AG04449 (cell line): ENCODE results near the gene LAYN.

ENCODE experiments used
- CTCF ChIA-PET: fragments of 350-600 bp; formaldehyde crosslinking; extraction: SDS; loops from one replicate; lab custom pipeline; 2021; ENCODE audit warnings: antibody characterized with exemption; lab: Yijun Ruan, JAX
- POLR2A ChIA-PET: fragments of 400-600, 350-600 bp; formaldehyde crosslinking; extraction: SDS; loops from one replicate; lab custom pipeline; 2020; ENCODE audit warnings: antibody characterized with exemption, inconsistent platforms; lab: Yijun Ruan, JAX
- DNase-seq: peaks from one replicate; pipeline ENCODE4 v3.0.0-alpha.2; 2010; ENCODE audit warnings: low read depth, low spot score
- H3K4me3 ChIP-seq: 2 replicates; pipeline ENCODE4 v1.5.1; 2011; ENCODE audit warnings: low read depth, mild to moderate bottlenecking, control low read depth, low read length
- CTCF ChIP-seq: IDR thresholded peaks from one replicate; pipeline ENCODE4 v1.5.1; 2011; ENCODE audit warnings: mild to moderate bottlenecking, moderate library complexity, low read length, control low read depth, inconsistent platforms; ENCODE audit not compliant: insufficient read depth; ENCODE audit errors: missing control alignments

LAYN gene

DNA sequence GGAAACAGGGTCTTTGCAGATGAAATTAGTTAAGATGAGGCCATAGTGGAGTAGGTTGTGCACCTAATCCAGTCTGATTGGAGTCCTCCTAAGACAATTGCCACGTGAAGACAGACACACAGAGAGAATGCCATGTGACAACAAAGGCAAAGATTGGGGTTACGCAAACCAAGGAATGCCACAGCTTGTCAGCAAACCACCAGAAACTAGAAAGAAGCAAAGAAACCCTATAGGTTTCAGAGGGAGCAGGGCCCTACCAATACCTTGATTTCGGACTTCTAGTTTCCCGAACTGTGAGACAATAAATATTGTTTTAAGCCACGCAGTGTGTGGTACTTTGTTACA is 8.2 kb upstream of the LAYN start:
- ChIA-PET CTCF (interaction anchor here (2.2 kb wide), 1 partner anchor 9 kb away, joined by 7 read pairs; no protein-coding TSS in a partner anchor), POLR2A (interaction anchor here (1.1 kb wide), 1 partner anchor 8 kb away, joined by 8 read pairs; the partner anchor contains the start of gene LAYN)
- TF ChIP-seq CTCF: no peak
- no peak for DNase-seq
- no peak overlapping the region for H3K4me3 ChIP-seq

DNA sequence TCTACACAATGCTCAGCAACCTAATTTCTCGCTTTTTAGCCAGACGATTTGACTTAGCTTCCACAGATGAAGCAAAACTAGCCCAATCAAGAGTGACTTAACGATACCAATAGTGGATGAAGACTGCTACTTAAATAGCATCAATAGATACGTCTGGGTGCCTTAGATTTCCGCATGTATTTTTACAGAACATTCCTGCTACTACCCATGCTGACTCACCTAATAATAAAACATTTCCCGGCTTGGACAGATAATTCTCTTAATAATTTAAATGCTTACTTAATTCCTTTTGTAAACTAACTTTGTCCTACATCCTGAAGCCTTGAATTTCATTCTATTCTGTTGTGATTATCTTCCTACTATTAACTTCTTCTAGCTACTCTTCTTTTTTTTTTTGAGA is 5.2 kb upstream of the LAYN start:
- ChIA-PET POLR2A (no interaction called here), CTCF (interaction anchor here (0.8 to 2.5 kb wide), 2 partner anchors 80 to 88 kb away, joined by 3 to 8 read pairs; no protein-coding TSS in a partner anchor)
- no peak for TF ChIP-seq CTCF
- no peak for DNase-seq
- H3K4me3 ChIP-seq: no peak overlapping the region

GRCh38 chr11:111537336-111537860 is 3.1 kb upstream of the LAYN start:
- ChIA-PET CTCF (no interaction called here), POLR2A (no interaction called here)
- no peak for DNase-seq
- TF ChIP-seq CTCF: no peak
- H3K4me3 ChIP-seq: no peak overlapping the region

- no peak overlapping the region for H3K4me3 ChIP-seq
- POLR2A ChIA-PET: no interaction called here
- no peak for TF ChIP-seq CTCF
- CTCF ChIA-PET: interaction anchor here (1.7 kb wide), 1 partner anchor 84 kb away, joined by 5 read pairs; no protein-coding TSS in a partner anchor
- DNase-seq: no peak
Measured at GRCh38 chr11:111538407-111539114, 2.0 kb upstream of the LAYN start.

- ChIA-PET CTCF (interaction anchor here (1.1 to 1.7 kb wide), 2 partner anchors 21 to 85 kb away, joined by 3 to 5 read pairs; no protein-coding TSS in a partner anchor), POLR2A (interaction anchor here (2.3 kb wide), 1 partner anchor 8 kb away, joined by 8 read pairs; no protein-coding TSS in a partner anchor)
Measured at GRCh38 chr11:111539426-111540113, 950 bp upstream of the LAYN start.

More at GRCh38 chr11:111539426-111540113, 950 bp upstream of the LAYN start:
- peak overlapping the region; percentile 82 for H3K4me3 ChIP-seq
- TF ChIP-seq CTCF: no peak
- DNase-seq: no peak
